ENCODE measurements around the gene IPO13.
A peak's percentile ranks its signal among the peaks of the same experiment; 100 is the strongest.

DNA sequence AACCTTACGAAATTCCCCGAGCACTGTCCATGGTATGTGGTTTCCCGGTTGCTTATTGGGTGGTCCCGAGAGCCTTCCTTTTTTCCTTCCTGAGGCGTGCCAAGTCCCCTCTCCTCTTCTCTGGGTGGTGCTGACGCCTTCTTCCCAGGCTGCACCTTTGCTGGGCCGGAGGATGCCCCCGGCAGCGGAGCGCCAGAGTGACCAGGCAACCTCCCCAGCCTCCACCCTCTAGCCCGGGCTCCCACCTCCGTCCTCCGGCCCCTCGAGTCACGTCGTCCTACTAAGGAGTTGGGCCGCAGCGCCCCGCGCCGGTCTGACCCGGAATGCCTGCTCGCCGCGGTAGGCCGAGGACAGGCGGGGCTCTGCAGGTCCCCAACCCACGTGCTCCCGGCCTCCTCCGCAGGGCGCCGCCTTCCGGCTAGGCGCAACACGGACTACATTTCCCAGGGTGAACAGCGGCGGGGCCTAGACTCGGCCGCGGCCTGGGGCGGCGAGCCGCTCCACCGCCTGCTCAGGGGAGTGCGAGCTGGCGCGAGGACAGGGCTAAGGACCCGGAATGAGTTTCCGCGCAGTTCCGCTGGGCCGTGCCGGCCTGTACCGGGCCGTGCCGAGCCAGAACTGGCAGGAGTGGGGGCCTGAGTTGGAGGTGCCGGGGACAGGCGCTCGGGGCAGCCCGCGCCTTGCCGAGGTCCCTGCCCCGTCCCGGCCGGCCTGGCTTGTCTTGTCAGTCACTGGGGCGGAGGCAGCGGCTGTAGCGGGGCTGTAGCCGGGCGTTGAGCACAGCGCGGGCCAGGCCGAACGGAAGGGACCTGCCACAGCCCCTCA, at the start of gene IPO13:
- peak; percentile 90 to 96 for TF ChIP-seq POLR2A (IDR thresholded peaks at IDR 0.05)
- TF ChIP-seq, protein P1, sequence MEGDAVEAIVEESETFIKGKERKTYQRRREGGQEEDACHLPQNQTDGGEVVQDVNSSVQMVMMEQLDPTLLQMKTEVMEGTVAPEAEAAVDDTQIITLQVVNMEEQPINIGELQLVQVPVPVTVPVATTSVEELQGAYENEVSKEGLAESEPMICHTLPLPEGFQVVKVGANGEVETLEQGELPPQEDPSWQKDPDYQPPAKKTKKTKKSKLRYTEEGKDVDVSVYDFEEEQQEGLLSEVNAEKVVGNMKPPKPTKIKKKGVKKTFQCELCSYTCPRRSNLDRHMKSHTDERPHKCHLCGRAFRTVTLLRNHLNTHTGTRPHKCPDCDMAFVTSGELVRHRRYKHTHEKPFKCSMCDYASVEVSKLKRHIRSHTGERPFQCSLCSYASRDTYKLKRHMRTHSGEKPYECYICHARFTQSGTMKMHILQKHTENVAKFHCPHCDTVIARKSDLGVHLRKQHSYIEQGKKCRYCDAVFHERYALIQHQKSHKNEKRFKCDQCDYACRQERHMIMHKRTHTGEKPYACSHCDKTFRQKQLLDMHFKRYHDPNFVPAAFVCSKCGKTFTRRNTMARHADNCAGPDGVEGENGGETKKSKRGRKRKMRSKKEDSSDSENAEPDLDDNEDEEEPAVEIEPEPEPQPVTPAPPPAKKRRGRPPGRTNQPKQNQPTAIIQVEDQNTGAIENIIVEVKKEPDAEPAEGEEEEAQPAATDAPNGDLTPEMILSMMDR (IDR thresholded peaks at IDR 0.05 in 4 of 5, conservative IDR thresholded peaks at IDR 0.05 in 1 of 5) = peak; percentile 67 to 88 (median 85)

All from gastrocnemius medialis (tissue), 4 donors.